ENCODE results near the gene PTPN6.

Gene PTPN6

GRCh38 chr12:6923003-6923732 is 28.0 kb upstream of the PTPN6 start:
- DNase-seq: no peak

- no peak for DNase-seq
These were observed 27.3 kb upstream of the PTPN6 start for GRCh38 chr12:6923851-6924250.

GRCh38 chr12:6925239-6925539 is 26.0 kb upstream of the PTPN6 start:
- DNase-seq: no peak

GRCh38 chr12:6925540-6926279 is 25.4 kb upstream of the PTPN6 start:
- no peak for DNase-seq

GRCh38 chr12:6927379-6928021 is 23.7 kb upstream of the PTPN6 start, which contains the start of gene ATN1:
ATN1 (plus strand) TSS chr12:6927959; CDS start chr12:6934002, 6,043 bp downstream.
- no peak for DNase-seq

- no peak for DNase-seq
These were observed 23.0 kb upstream of the PTPN6 start for GRCh38 chr12:6928022-6928702.

- DNase-seq: no peak
These were observed 22.3 kb upstream of the PTPN6 start for GRCh38 chr12:6928703-6929407.

- no peak for DNase-seq
These were observed 21.4 kb upstream of the PTPN6 start for GRCh38 chr12:6929466-6930452.

GRCh38 chr12:6932766-6933165 is 18.4 kb upstream of the PTPN6 start:
- DNase-seq: no peak

GRCh38 chr12:6934110-6934509 is 17.0 kb upstream of the PTPN6 start:
- no peak for DNase-seq

GRCh38 chr12:6935371-6936193 is 15.6 kb upstream of the PTPN6 start:
- DNase-seq: no peak

GRCh38 chr12:6936194-6936635 is 14.9 kb upstream of the PTPN6 start:
- DNase-seq: no peak

GRCh38 chr12:6936636-6937480 is 14.3 kb upstream of the PTPN6 start:
- peak; percentile 54 for DNase-seq

GRCh38 chr12:6937481-6938352 is 13.4 kb upstream of the PTPN6 start:
- DNase-seq: peak; percentile 86

- DNase-seq: no peak
These were observed 12.6 kb upstream of the PTPN6 start for GRCh38 chr12:6938353-6939190.

GRCh38 chr12:6939191-6939540 is 12.0 kb upstream of the PTPN6 start:
- no peak for DNase-seq

GRCh38 chr12:6941267-6941666 is 9.9 kb upstream of the PTPN6 start:
- no peak for DNase-seq

- DNase-seq: no peak
These were observed 9.4 kb upstream of the PTPN6 start for GRCh38 chr12:6941782-6942181.
